GM13977 (cell line): ENCODE data around the gene CUBN.

Experiments used
- DNase-seq: peaks from one replicate; pipeline ENCODE4 v3.0.0; 2012; ENCODE audit warnings: low spot score
- CTCF ChIP-seq: IDR thresholded peaks from 2 replicates; pipeline ENCODE4 v1.5.1; 2012; ENCODE audit warnings: mild to moderate bottlenecking, control low read depth; ENCODE audit not compliant: insufficient read depth; ENCODE audit errors: extremely low read depth, missing control alignments
- in situ Hi-C: fragments of 300-500 bp; cut with MboI; formaldehyde crosslinking; loops from one replicate; pipeline ENCODE4 v1.12.0; 2022; ENCODE audit warnings: low sequenced_read_pairs, low pct_unique_long_range_greater_than_20kb, mixed read lengths, inconsistent platforms; ENCODE audit not compliant: unreplicated experiment

Gene CUBN

GRCh38 chr10:16987976-16988610 lies 141.5 kb downstream of the CUBN start:
- no peak for DNase-seq
- no peak for TF ChIP-seq CTCF
- in situ Hi-C loops = no loop called here

- no peak for TF ChIP-seq CTCF
- DNase-seq = no peak
- in situ Hi-C loops = no loop called here
Observed at GRCh38 chr10:16987206-16987621, 142.4 kb downstream of the CUBN start.

- TF ChIP-seq CTCF = no peak
- in situ Hi-C loops = no loop called here
- DNase-seq = no peak
Observed at GRCh38 chr10:16986406-16987205, 143.0 kb downstream of the CUBN start.

GRCh38 chr10:16986082-16986405 lies 143.6 kb downstream of the CUBN start:
- TF ChIP-seq CTCF = no peak
- in situ Hi-C loops = no loop called here
- DNase-seq = no peak

- in situ Hi-C loops = no loop called here
- no peak for DNase-seq
Observed at GRCh38 chr10:16984242-16984641, 145.4 kb downstream of the CUBN start.

GRCh38 chr10:16976803-16977202 lies 152.8 kb downstream of the CUBN start:
- in situ Hi-C loops = no loop called here
- TF ChIP-seq CTCF = no peak
- DNase-seq = no peak

More at GRCh38 chr10:16984242-16984641, 145.4 kb downstream of the CUBN start:
- TF ChIP-seq CTCF = no peak
